Left lung (tissue), 10 donors: ENCODE results near the gene CENPB. TPM values are rescaled to one million over a fixed set of nuclear protein-coding genes. Genes with fewer than 3 reads are reported as not detected.

Experiments
- ATAC-seq: fragments of 200-7000 bp; cut with Tn5 transposase; one replicate; pipeline ENCODE4 v1.9.1; 2020; ENCODE audit warnings: moderate library complexity
- DNase-seq, 4 donors: peaks; one replicate each; pipeline ENCODE4 v3.0.0-alpha.2; 2013 to 2020
- H3K27ac ChIP-seq, 2 donors: fragments of 200-600 bp; sonication (generic) in 1 of 2; one replicate each; pipeline versions ENCODE4 v1.5.0 to v1.8.0; 2020 to 2021
- H3K27me3 ChIP-seq, 2 donors: fragments of 200-600 bp; sonication (generic) in 1 of 2; one replicate each; pipeline versions ENCODE4 v1.5.0 to v1.8.0; 2020 to 2021
- H3K36me3 ChIP-seq, 2 donors: fragments of 200-600 bp; sonication (generic) in 1 of 2; one replicate each; pipeline versions ENCODE4 v1.5.0 to v1.8.0; 2020 to 2021
- H3K4me1 ChIP-seq, 2 donors: fragments of 200-600 bp; one replicate each; pipeline ENCODE4 v1.8.0; 2021
- H3K4me3 ChIP-seq, 2 donors: fragments of 200-600 bp; sonication (generic) in 1 of 2; one replicate each; pipeline versions ENCODE4 v1.5.0 to v1.8.0; 2020 to 2021; ENCODE audit warnings: mild to moderate bottlenecking in 1 of 2
- H3K9me3 ChIP-seq, 2 donors: fragments of 200-600 bp; sonication (generic) in 1 of 2; one replicate each; pipeline versions ENCODE4 v1.5.0 to v1.8.0; 2020 to 2021
- CTCF ChIP-seq, 2 donors: fragments of 200-600 bp; sonication (generic) in 1 of 2; IDR thresholded peaks; one replicate each; pipeline versions ENCODE4 v1.5.0 to v1.8.0; 2021; ENCODE audit warnings: antibody characterized with exemption in 2 of 2
- intact Hi-C, 2 donors: fragments of 100-400 bp; cut with DNase I; formaldehyde crosslinking; loops; one replicate each; pipeline versions ENCODE4 v1.11.2 to v1.14.2; 2022
- polyA plus RNA-seq, 6 donors: library from polyadenylated mRNA; unstranded; fragments of 120-200 nt; gene quantifications; one replicate each; pipeline ENCODE4 v1.2.1, GENCODE V29; 2013; ENCODE audit not compliant: insufficient read length in 6 of 6
- total RNA-seq, 2 donors: library from RNA; stranded (reverse); fragmentation: NEBNext Ultra II Directional; extraction: Animal tissue kit (Norgen Biotek cat#: 25700); gene quantifications; one replicate each; pipeline ENCODE4 v1.2.1, GENCODE V29; 2021
- donor health status: DM: no; HTN: yes; CAD: no.
- donor health status: DM: no; HTN: no; CAD: no.

CENPB gene
- total and polyA plus RNA-seq, 8 donors = 38.0 to 94.5 (median 53.4) TPM

GRCh38 chr20:3735768-3736167 is 50.8 kb downstream of the CENPB start:
- Histone ChIP-seq H3K4me3 (no peak overlapping the region), H3K36me3 (no peaks in the 10 kb centered on the region), H3K27me3 (peaks cover 5 to 31% of the 10 kb centered on the region in 2 donors), H3K4me1 (peaks cover 6 to 50% of the 10 kb centered on the region in 2 donors), H3K27ac (no peak overlapping the region), H3K9me3 (no peaks in the 10 kb centered on the region)
- intact Hi-C loops = no loop called here
- ATAC-seq (no peak), DNase-seq (no peak)
- no peak for TF ChIP-seq CTCF (IDR thresholded peaks at IDR 0.05)

- H3K27me3 ChIP-seq = peaks cover 5 to 42% of the 10 kb centered on the region in 2 donors
- H3K27ac ChIP-seq = peak overlapping the region; percentile 57 to 69
- peaks cover 6 to 40% of the 10 kb centered on the region in 2 donors for H3K4me1 ChIP-seq
- TF ChIP-seq CTCF (IDR thresholded peaks at IDR 0.05) = no peak
- H3K9me3 ChIP-seq = no peaks in the 10 kb centered on the region
- intact Hi-C loops = no loop called here
- H3K36me3 ChIP-seq = no peaks in the 10 kb centered on the region
- peak overlapping the region in 1 of 2 donors; percentile 51 for H3K4me3 ChIP-seq
- DNase-seq (peak in 1 of 4 donors; percentile 66), ATAC-seq (peak; percentile 66)
These were observed 52.3 kb downstream of the CENPB start for GRCh38 chr20:3734111-3734843.

Other genes with a start within 250 kb of the CENPB start
- gene GFRA4, start 123.3 kb downstream of the CENPB start, total RNA-seq = not detected
- not detected for gene GFRA4, start 123.3 kb downstream of the CENPB start, polyA plus RNA-seq
- gene ADAM33, start 104.7 kb downstream of the CENPB start, total RNA-seq = 10 to 100 TPM; 15.4 to 16.5 TPM
- 10 to 100 TPM in 4 of 6 donors, 1 to 10 TPM in 2; 7.4 to 18.6 (median 10.7) TPM for gene ADAM33, start 104.7 kb downstream of the CENPB start, polyA plus RNA-seq
- gene SIGLEC1, start 74.1 kb downstream of the CENPB start, total RNA-seq = 10 to 100 TPM; 22.8 to 45.8 TPM
- gene SIGLEC1, start 74.1 kb downstream of the CENPB start, polyA plus RNA-seq = 1 to 10 TPM; 1.8 to 3.5 (median 2.5) TPM
- 10 to 100 TPM; 14.6 to 22.1 TPM for gene HSPA12B, start 54.1 kb downstream of the CENPB start, total RNA-seq
- 10 to 100 TPM; 21.8 to 31.8 (median 26.0) TPM for gene HSPA12B, start 54.1 kb downstream of the CENPB start, polyA plus RNA-seq
- gene ADISSP, start 19.0 kb downstream of the CENPB start, total RNA-seq = 10 to 100 TPM; 19.4 to 35.6 TPM
- gene ADISSP, start 19.0 kb downstream of the CENPB start, polyA plus RNA-seq = 10 to 100 TPM; 20.9 to 37.3 (median 29.4) TPM
- 1 to 10 TPM in 1 of 2 donors, under 1 TPM in 1; 0.26 to 2.8 TPM for gene SPEF1, start 5.3 kb downstream of the CENPB start, total RNA-seq
- 1 to 10 TPM in 4 of 6 donors, under 1 TPM in 2; 0.63 to 4.0 (median 1.9) TPM for gene SPEF1, start 5.3 kb downstream of the CENPB start, polyA plus RNA-seq
- gene CDC25B, start 9.6 kb upstream of the CENPB start, total RNA-seq = 100 to 1,000 TPM; 111 to 121 TPM
- gene CDC25B, start 9.6 kb upstream of the CENPB start, polyA plus RNA-seq = 10 to 100 TPM; 50.8 to 77.9 (median 55.1) TPM
- gene AP5S1, start 33.8 kb upstream of the CENPB start, total RNA-seq = 10 to 100 TPM; 12.7 to 13.6 TPM
- 10 to 100 TPM in 4 of 6 donors, 1 to 10 TPM in 2; 8.3 to 12.0 (median 11.2) TPM for gene AP5S1, start 33.8 kb upstream of the CENPB start, polyA plus RNA-seq
- gene MAVS, start 60.1 kb upstream of the CENPB start, total RNA-seq = 10 to 100 TPM; 37.3 to 38.7 TPM
- 10 to 100 TPM; 25.4 to 33.4 (median 31.2) TPM for gene MAVS, start 60.1 kb upstream of the CENPB start, polyA plus RNA-seq
- 10 to 100 TPM; 39.4 to 47.8 TPM for gene PANK2, start 102.6 kb upstream of the CENPB start, total RNA-seq
- 10 to 100 TPM; 34.1 to 41.0 (median 36.5) TPM for gene PANK2, start 102.6 kb upstream of the CENPB start, polyA plus RNA-seq
- gene RNF24, start 228.8 kb upstream of the CENPB start, total RNA-seq = 10 to 100 TPM; 27.4 to 46.2 TPM
- gene RNF24, start 228.8 kb upstream of the CENPB start, polyA plus RNA-seq = 10 to 100 TPM; 20.4 to 29.5 (median 25.7) TPM